Activated naive CD8-positive, alpha-beta T cell treated with anti-CD3 and anti-CD28 coated beads, Interleukin-2, amount 50 U/mL, for 24 hours (primary cell): Measurements from ENCODE around the gene CCDC142.
"Not testable (repeated sequence)": the region's sequence is repeated elsewhere in the genome, so short reads cannot be mapped to it uniquely, and the experiment has no call there.

Experiments used
- ATAC-seq: fragments of 150-1000 bp; cut with Tn5 transposase; one replicate; pipeline ENCODE4 v1.10.0; 2021
- DNase-seq: peaks from one replicate; pipeline ENCODE4 v3.0.0; 2021
- H3K27ac Mint-ChIP-seq: one replicate; pipeline ENCODE4 v1.8.0; 2021; ENCODE audit warnings: mild to moderate bottlenecking, mixed read lengths
- H3K27me3 Mint-ChIP-seq: one replicate; pipeline ENCODE4 v1.8.0; 2021; ENCODE audit warnings: mixed read lengths
- H3K36me3 Mint-ChIP-seq: one replicate; pipeline ENCODE4 v1.8.0; 2021; ENCODE audit warnings: low read depth, mixed read lengths
- H3K4me1 Mint-ChIP-seq: one replicate; pipeline ENCODE4 v1.8.0; 2021; ENCODE audit warnings: mixed read lengths
- H3K4me3 Mint-ChIP-seq: one replicate; pipeline ENCODE4 v1.8.0; 2021; ENCODE audit warnings: mild to moderate bottlenecking, moderate library complexity, mixed read lengths
- H3K9me3 Mint-ChIP-seq: one replicate; pipeline ENCODE4 v1.8.0; 2021; ENCODE audit warnings: mixed read lengths

The CCDC142 gene

DNA sequence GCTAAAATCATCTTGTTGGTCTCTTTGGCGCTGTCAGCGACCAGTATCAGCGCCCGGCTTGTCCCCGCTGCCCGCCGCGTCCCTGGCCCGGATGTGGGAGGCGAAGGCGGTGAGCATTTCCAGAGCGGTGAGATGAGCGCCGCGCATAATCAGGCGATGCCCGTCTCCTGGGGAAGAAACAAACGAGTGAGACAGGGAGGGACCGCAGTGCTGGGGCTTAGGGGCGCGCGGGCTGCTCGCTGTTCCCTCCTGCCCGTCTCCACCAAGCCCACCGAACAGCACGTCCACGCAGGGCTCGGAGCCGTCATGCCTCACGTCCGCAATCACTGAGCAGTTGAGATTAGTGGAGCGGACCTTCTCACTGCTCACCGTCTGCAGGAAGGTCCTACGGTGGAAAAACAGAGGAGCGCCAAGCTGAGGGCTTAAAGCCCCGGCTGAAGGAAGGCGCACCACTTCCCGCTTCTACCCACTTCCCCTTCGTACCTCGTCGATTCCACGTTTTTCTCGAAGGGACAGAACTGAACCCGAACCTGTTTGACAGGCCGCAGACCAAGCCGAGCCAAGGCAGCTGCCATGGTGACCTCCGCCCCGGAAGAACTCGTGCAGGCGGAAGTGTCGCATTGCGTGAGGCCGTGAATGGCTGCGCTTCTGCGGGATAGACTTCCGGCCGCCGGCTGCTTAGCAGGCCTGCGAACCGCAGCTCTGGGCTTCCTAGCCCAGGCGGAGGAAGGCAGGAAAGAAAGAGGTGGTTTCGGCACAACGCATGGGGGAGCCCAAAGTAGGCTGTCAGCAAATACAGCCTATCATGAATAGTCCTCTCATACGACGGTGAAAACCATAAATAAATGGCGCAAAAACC, 10.5 kb downstream of the CCDC142 start, which contains the start of gene MRPL53:
Gene MRPL53, minus strand, starts transcription at position 595 of the 859 bp plus-strand sequence. Its CDS starts 20 bp downstream, at position 575.
- ATAC-seq (peak; percentile 95), DNase-seq (peak; percentile 96)
- H3K27ac Mint-ChIP-seq = peak within 1 kb of the TSS; percentile 97
- H3K36me3 Mint-ChIP-seq = peaks cover 12% of the 10 kb centered on the region
- no peaks in the 10 kb centered on the region for H3K27me3 Mint-ChIP-seq
- peaks cover 27% of the 10 kb centered on the region for H3K4me1 Mint-ChIP-seq
- peak within 1 kb of the TSS; percentile 98 for H3K4me3 Mint-ChIP-seq
- H3K9me3 Mint-ChIP-seq = no peaks in the 10 kb centered on the region

DNA sequence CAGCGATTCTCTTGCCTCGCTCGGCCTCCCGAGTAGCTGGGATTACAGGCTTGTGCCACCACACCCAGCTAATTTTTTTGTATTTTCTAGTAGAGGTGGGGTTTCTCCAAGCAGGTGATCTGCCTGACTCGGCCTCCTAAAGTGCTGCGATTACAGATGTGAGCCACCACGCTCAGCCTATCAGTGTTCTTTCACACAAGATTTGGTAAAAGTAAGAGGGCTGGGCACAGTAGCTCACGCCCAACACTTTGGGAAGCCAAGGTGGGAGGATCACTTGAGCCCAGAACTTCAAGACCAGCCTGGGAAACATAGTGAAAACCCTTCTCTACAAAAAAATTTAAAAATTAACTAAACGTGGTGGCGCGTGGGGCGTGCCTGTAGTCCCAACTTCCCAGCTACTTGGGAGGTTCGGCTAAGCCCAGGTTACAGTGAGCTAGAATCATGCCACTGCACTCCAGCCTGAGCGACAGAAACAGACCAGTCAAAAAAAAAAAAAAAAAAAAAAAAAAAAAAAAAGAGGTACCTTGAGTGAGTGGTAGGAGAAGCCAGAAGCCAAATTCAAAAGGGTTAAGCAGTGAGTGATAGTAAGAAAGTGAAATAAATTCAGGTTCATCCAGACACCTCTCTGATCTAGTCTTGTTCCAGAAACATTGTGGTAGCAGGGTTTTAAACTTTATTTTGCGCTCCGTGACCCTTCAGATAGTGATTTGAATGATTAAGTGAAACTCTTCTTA, 11.3 kb downstream of the CCDC142 start:
- Mint-ChIP-seq H3K36me3 (peaks cover 11% of the 10 kb centered on the region), H3K4me3 (peak overlapping the region; percentile 98), H3K9me3 (no peaks in the 10 kb centered on the region), H3K4me1 (peaks cover 27% of the 10 kb centered on the region), H3K27ac (peak overlapping the region; percentile 97), H3K27me3 (no peaks in the 10 kb centered on the region)
- ATAC-seq (no peak), DNase-seq (no peak)

DNA sequence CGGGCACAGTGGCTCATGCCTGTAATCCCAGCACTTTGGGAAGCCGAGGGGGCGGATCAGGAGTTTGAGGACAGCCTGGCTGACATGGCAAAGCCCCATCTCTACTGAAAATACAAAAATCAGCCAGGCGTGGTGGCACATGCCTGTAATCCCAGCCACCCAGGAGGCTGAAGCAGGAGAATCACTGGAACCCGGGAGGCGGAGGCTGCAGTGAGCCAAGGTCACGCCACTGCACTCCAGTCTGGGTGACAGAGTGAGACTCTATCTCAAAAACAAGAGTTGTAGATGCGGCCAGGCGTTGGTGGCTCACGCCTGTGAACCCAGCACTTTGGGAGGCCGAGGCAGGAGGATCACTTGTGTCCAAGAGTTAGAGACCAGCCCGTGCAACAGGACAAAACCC, 12.1 kb downstream of the CCDC142 start:
- not testable (repeated sequence) for H3K27me3 Mint-ChIP-seq, H3K9me3 Mint-ChIP-seq, DNase-seq, ATAC-seq
- Mint-ChIP-seq H3K4me1 (peaks cover 31% of the 10 kb centered on the region), H3K4me3 (peak overlapping the region; percentile 61), H3K36me3 (peaks cover 11% of the 10 kb centered on the region), H3K27ac (peak overlapping the region; percentile 68)

DNA sequence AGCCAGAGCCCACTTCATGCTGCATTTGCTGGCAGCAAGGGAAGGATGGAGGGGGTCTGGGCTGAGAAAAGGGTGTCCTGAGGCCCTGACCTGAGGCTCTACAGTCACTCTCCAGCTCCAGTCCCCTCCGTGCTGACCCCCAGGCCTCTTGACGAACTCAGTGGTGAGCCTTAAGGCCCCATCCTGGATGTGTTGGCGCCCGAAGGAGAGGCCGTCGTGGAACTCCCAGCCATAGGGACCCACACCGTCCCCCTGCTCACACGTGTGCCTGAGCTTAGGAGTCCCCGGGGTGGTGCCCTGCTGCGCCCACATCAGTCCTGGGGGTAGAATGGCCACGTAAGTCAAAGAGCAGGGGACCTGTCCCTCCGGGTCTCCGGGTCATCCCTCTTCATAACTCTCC, 18.4 kb downstream of the CCDC142 start:
- DNase-seq = no peak
- H3K4me3 Mint-ChIP-seq = peak overlapping the region; percentile 99
- H3K27me3 Mint-ChIP-seq = no peaks in the 10 kb centered on the region
- no peaks in the 10 kb centered on the region for H3K9me3 Mint-ChIP-seq
- peak overlapping the region; percentile 78 for H3K27ac Mint-ChIP-seq
- peaks cover 9% of the 10 kb centered on the region for H3K36me3 Mint-ChIP-seq
- no peak for ATAC-seq
- H3K4me1 Mint-ChIP-seq = peaks cover 28% of the 10 kb centered on the region

DNA sequence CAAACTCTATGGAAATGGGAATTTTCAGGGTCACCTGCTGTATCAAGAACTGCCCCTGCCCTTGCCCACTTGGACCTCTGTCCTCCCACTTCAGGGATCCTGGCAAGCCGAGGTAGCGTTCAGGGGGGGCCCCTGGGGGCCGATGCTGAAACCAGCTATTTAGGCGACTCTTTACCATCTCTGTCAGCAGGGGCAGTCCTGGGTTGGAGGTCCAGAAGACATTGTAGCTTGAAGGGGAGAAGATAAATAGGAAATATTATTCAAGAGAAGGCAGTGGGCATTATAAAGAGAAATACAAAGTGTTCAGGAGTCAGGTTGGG, 20.1 kb downstream of the CCDC142 start:
- peaks cover 12% of the 10 kb centered on the region for H3K36me3 Mint-ChIP-seq
- H3K27me3 Mint-ChIP-seq = peaks cover 2% of the 10 kb centered on the region
- H3K4me3 Mint-ChIP-seq = peak overlapping the region; percentile 99
- peaks cover 44% of the 10 kb centered on the region for H3K4me1 Mint-ChIP-seq
- DNase-seq (no peak), ATAC-seq (no peak)
- H3K27ac Mint-ChIP-seq = peak overlapping the region; percentile 62
- no peaks in the 10 kb centered on the region for H3K9me3 Mint-ChIP-seq

DNA sequence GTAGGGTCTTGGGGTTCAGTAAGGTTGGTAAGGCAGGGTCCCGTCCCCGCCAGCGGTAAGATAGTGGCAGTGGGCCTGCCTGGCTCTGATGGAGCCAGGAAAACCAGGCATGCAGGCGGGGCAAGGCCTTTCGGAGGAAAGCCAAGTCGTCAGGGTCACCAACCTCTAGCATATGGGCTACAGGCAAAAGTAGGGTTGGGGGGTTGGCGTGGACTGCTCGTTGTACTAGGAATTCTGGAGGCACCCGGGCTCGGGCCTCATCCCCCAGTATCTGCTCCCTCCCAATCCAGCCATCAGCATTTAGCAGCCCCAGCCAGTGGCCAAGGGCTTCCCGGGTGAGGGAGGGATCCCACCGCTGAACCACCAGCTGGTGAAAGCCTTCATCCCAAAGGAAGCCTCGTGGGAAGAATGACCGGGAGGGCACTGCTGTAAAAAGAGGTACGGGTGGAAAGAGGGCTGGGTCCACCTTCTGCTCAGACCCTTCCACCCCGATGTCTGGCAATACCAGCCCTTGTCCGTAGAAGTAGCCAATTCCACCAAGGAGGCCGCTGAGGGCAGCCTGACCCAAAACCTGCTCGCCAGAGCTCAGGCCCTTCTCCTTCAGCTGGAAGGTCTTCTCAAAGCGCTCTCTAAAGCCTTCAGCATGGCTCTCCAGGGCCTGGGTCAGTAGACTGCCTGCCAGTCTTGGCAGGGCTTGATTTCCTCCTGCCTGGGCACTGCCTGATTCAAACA, 20.6 kb downstream of the CCDC142 start:
- peaks cover 13% of the 10 kb centered on the region for H3K36me3 Mint-ChIP-seq
- no peak for ATAC-seq
- no peak for DNase-seq
- H3K9me3 Mint-ChIP-seq = no peaks in the 10 kb centered on the region
- peaks cover 2% of the 10 kb centered on the region for H3K27me3 Mint-ChIP-seq
- H3K4me1 Mint-ChIP-seq = peaks cover 45% of the 10 kb centered on the region
- no peak overlapping the region for H3K4me3 Mint-ChIP-seq
- peak overlapping the region; percentile 62 for H3K27ac Mint-ChIP-seq

DNA sequence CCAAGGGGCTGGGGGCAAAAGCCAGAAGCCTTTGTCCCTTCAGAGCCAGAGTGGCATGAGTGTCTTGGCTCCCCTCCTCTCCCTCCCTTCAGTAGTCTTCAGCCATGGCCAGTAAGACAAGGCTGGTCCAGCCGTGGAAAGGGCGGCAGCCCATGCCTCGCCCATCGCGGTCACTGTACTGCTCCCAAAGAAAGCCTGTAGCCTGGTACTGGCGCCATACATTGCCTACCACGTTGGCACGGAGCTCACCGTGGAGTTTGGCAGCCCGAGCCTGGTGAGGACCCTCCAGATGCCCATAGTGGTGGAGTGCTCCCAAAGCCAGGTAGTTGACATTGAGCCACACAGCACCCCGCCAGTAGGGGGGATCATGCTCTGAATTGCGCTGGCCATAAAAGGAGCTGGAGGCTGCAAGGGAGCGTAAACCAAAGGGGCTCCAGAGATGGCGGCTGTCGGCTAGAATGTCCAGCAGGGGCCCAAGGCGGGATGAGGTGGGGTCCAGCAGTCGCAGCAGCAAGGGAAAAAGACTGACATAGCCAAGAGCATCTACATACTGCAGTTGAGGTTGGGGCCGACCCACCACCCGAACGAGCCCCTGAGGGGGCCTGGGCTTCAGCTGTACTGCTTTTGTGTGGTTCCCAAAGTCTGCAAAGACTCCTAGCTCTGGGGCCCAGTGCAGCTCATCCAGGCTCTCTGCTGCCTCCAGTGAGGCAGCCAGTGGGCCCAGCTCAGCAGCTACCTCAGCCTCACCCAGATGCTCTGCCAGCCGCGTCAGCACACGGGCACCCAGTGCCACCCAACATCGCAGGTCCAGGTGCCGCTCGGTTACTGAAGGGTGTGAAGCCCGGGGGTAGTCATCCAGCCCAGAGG, 21.4 kb downstream of the CCDC142 start:
- peaks cover 53% of the 10 kb centered on the region for H3K4me1 Mint-ChIP-seq
- H3K9me3 Mint-ChIP-seq = no peaks in the 10 kb centered on the region
- H3K27me3 Mint-ChIP-seq = peaks cover 2% of the 10 kb centered on the region
- DNase-seq (no peak), ATAC-seq (no peak)
- H3K27ac Mint-ChIP-seq = no peak overlapping the region
- H3K36me3 Mint-ChIP-seq = peaks cover 20% of the 10 kb centered on the region
- H3K4me3 Mint-ChIP-seq = no peak overlapping the region

DNA sequence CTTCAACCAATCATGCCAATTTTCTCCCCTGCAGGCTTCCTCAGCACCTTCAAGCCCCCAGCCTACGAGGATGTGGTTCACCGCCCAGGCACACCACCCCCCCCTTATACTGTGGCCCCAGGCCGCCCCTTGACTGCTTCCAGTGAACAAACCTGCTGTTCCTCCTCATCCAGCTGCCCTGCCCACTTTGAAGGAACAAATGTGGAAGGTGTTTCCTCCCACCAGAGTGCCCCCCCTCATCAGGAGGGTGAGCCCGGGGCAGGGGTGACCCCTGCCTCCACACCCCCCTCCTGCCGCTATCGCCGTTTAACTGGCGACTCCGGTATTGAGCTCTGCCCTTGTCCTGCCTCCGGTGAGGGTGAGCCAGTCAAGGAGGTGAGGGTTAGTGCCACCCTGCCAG, 22.6 kb downstream of the CCDC142 start:
- H3K9me3 Mint-ChIP-seq, DNase-seq, H3K27me3 Mint-ChIP-seq, ATAC-seq, H3K27ac Mint-ChIP-seq: not testable (repeated sequence)
- H3K4me3 Mint-ChIP-seq = peak overlapping the region; percentile 98
- H3K4me1 Mint-ChIP-seq = peaks cover 60% of the 10 kb centered on the region
- H3K36me3 Mint-ChIP-seq = peaks cover 23% of the 10 kb centered on the region

DNA sequence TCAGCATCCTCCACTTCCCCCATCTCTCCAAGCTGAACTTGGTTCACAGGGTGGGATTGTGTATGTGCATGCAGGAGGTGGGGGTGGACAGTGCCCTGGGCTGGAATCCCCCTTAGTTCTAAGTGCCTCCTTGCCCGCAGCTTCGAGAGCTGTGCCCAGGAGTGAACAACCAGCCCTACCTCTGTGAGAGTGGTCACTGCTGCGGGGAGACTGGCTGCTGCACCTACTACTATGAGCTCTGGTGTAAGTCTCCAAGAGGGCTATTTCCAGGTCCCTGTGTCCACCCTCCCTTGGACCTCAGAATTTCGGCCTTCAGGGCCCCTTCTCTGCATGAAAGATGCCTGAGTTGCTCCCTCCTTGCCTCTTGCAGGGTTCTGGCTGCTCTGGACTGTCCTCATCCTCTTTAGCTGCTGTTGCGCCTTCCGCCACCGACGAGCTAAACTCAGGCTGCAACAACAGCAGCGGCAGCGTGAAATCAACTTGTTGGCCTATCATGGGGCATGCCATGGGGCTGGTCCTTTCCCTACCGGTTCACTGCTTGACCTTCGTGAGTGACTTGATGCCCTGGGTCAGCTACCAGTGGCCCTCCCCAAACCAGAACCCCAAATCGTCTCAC, 23.2 kb downstream of the CCDC142 start:
- H3K4me1 Mint-ChIP-seq = peaks cover 65% of the 10 kb centered on the region
- H3K4me3 Mint-ChIP-seq = peak overlapping the region; percentile 98
- H3K9me3 Mint-ChIP-seq, H3K27me3 Mint-ChIP-seq, DNase-seq, ATAC-seq: not testable (repeated sequence)
- peaks cover 25% of the 10 kb centered on the region for H3K36me3 Mint-ChIP-seq
- H3K27ac Mint-ChIP-seq = peak overlapping the region; percentile 63

DNA sequence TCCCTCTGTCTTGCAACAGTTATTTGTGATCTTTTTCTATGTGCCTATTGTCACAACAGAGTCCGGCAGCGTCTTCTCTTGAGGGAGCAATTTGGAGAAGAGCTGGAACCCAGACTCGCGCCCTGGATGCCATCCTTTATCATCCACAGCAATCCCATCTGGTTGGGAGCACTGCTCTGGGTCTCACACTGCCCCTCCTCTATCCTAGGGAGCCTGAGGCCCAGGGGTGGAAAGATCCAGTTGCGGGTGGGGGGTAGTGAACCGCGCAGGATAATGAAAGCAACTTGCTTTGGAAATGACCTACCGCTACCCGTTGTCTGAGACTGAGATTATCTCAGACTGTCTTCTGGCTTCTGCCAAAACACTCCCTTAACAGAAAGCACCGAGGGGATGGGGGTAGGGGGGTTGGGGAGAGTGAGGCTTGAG, 23.8 kb downstream of the CCDC142 start:
- Mint-ChIP-seq H3K36me3 (peaks cover 22% of the 10 kb centered on the region), H3K4me3 (peak overlapping the region; percentile 98), H3K27ac (peak overlapping the region; percentile 97), H3K27me3 (peaks cover 2% of the 10 kb centered on the region), H3K4me1 (peaks cover 67% of the 10 kb centered on the region), H3K9me3 (no peaks in the 10 kb centered on the region)
- DNase-seq = no peak
- no peak for ATAC-seq

DNA sequence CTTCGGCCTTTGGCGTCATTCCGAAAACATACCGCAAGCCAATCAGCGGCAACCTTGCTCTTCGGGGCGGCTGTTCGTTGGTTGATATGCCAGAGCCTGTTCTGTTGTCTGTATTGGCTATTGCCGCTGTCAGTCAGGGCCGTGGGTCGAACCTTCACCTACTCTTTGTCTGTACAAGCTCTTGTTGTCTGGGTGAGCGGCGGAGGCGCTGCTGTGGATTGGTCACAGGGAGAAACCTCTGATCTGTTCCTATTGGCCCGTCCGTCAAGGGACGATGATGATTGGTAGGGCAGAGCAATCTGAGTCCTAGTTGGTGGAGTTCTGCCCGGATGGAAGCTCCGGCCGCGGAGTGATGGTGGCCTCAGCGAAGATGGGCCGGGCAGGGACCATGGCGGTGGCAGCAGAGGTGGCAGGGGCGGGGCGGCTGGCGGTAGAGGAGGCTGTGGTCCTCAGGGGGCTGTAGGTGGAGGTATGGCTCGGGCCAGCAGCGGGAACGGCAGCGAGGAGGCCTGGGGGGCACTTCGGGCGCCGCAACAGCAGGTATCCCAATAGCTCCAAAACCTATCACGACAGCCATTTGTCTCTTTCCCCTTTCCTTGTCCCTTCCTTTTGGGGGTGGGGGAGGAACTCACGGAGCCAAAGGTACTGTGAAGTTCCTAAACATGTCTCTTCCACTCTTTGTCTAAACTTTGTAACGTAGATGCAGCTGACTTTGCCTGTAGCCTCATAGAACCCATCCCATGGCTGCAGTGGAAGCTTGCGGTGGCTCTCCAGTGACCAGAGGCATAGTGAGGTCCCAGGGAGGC, 24.5 kb downstream of the CCDC142 start, which contains the start of gene WBP1:
Gene WBP1, plus strand, starts transcription at position 307 of the 806 bp plus-strand sequence. Its CDS starts 165 bp downstream, at position 472.
- H3K9me3 Mint-ChIP-seq = no peaks in the 10 kb centered on the region
- peak within 1 kb of the TSS; percentile 97 for H3K27ac Mint-ChIP-seq
- DNase-seq (peak; percentile 98), ATAC-seq (peak; percentile 89)
- peaks cover 21% of the 10 kb centered on the region for H3K36me3 Mint-ChIP-seq
- H3K27me3 Mint-ChIP-seq = peaks cover 2% of the 10 kb centered on the region
- H3K4me3 Mint-ChIP-seq = peak within 1 kb of the TSS; percentile 98
- H3K4me1 Mint-ChIP-seq = peaks cover 62% of the 10 kb centered on the region

DNA sequence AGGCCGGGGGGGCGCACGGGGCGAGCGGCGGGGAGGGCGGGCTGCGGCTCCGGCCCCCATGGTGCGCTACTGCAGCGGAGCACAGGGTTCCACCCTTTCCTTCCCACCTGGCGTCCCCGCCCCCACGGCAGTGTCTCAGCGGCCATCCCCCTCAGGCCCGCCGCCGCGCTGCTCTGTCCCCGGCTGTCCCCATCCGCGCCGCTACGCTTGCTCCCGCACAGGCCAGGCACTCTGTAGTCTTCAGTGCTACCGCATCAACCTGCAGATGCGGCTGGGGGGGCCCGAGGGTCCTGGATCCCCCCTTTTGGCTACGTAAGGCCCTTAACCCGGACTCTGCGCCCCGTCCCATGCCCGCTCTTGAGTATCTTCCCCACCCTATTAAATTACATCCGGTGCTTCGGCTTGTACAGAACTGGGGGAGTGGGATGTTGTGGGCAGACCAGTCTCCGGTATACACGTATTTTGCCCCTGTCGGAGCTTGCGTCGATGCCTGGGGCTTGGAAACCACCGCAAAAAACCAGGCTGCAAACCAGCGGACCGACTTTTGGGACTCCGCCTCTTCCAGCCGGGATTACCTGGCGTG, 25.2 kb downstream of the CCDC142 start:
- H3K9me3 Mint-ChIP-seq = no peaks in the 10 kb centered on the region
- peak; percentile 87 for DNase-seq
- H3K27me3 Mint-ChIP-seq = peaks cover 2% of the 10 kb centered on the region
- H3K4me3 Mint-ChIP-seq = peak overlapping the region; percentile 98
- peaks cover 61% of the 10 kb centered on the region for H3K4me1 Mint-ChIP-seq
- H3K27ac Mint-ChIP-seq = peak overlapping the region; percentile 97
- peaks cover 20% of the 10 kb centered on the region for H3K36me3 Mint-ChIP-seq
- ATAC-seq = peak; percentile 41
